ENCODE measurements around the gene ZNF239.
"Not testable (repeated sequence)": the region's sequence is repeated elsewhere in the genome, so short reads cannot be mapped to it uniquely, and the experiment has no call there.

GRCh38 chr10:43586730-43587115 is 12.3 kb upstream of the ZNF239 start:
- not testable (repeated sequence) for TF ChIP-seq CTCF (IDR thresholded peaks at IDR 0.05; ENCODE audit: low read depth, low read length, poor library complexity, severe bottlenecking); EZH2phosphoT487 (IDR thresholded peaks at IDR 0.05; ENCODE audit: borderline replicate concordance, low read length)

Data from DOHH2 (cell line).